Cardiac fibroblast (primary cell): Measurements from ENCODE around the gene COL23A1.

Experiments used
- DNase-seq, 2 donors: peaks; one replicate each; pipeline versions ENCODE4 v3.0.0 to v3.0.0-alpha.2; 2010; ENCODE audit warnings: low read depth in 2 of 2
- H3K4me3 ChIP-seq, 2 donors: replicated peaks in 1 of 2; 1 replicate in 1 of 2; 2 replicates in 1 of 2; pipeline ENCODE4 v1.5.1; 2011; ENCODE audit warnings: low read depth in 2 of 2, low read length in 2 of 2, mild to moderate bottlenecking in 2 of 2, moderate library complexity in 1 of 2
- CTCF ChIP-seq: IDR thresholded peaks from one replicate; pipeline ENCODE4 v1.5.1; 2011; ENCODE audit warnings: low read depth, mild to moderate bottlenecking, low read length, inconsistent platforms

COL23A1 gene

GRCh38 chr5:178426326-178427130 lies 163.7 kb downstream of the COL23A1 start:
- no peak for TF ChIP-seq CTCF
- no peak for DNase-seq
- H3K4me3 ChIP-seq = no peak overlapping the region

DNA sequence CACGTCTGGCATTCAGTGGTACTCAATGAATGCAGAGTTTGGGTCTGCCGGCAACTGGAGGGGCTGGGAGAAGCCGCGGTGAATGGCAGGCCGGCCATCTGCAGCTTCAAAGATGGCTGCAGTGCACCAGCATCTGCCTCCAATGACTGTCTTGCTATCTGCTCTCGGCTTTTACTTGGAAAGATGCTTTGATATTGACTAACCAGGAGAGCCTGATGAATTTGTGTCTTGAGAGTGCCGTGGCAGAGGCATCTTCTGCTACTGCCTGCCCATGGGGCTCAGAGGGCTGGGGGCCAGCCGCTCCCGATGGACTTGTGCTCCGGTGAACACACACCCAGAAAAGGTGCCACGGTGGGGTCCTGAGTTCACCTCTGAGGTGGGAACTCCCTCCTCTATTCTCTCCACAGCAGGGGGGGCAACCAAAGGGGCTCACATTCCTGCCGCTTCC lies 164.5 kb downstream of the COL23A1 start:
- TF ChIP-seq CTCF = no peak
- no peak overlapping the region for H3K4me3 ChIP-seq
- DNase-seq = no peak

DNA sequence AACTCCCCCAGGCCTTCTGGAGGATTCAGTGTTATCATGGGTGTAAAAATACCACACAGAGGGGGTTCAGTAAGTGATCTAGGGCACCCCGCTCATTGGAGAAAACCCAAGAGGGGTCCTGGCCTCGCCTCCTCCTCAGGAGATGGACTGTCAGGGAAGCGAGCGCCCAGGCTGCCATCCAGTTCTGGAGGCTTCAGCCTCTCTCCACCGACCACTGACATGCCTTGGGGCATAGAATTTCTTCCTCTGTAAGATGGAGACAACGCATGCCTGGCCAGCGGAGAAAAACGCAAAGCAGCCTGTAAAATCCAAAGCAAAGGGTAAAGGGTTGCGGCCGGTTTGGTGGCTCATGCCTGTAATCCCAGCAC lies 165.4 kb downstream of the COL23A1 start:
- no peak overlapping the region for H3K4me3 ChIP-seq
- TF ChIP-seq CTCF = no peak
- no peak for DNase-seq

- H3K4me3 ChIP-seq = no peak overlapping the region
- no peak for DNase-seq
- TF ChIP-seq CTCF = no peak
Observed at GRCh38 chr5:178423901-178424809, 166.0 kb downstream of the COL23A1 start.

- no peak for DNase-seq
- H3K4me3 ChIP-seq = no peak overlapping the region
- TF ChIP-seq CTCF = no peak
Observed at GRCh38 chr5:178423431-178423830, 166.8 kb downstream of the COL23A1 start.

GRCh38 chr5:178422400-178422775 lies 167.8 kb downstream of the COL23A1 start:
- no peak for DNase-seq
- no peak overlapping the region for H3K4me3 ChIP-seq
- TF ChIP-seq CTCF = no peak
